NCI-H748 (cell line): ENCODE measurements around the gene SYNRG.

Experiments
- DNase-seq: peaks from one replicate; lab custom pipeline; 2025; ENCODE audit not compliant: unreplicated experiment; lab: John Stamatoyannopoulos, UW

Gene SYNRG

GRCh38 chr17:37476431-37477120 is 132.6 kb downstream of the SYNRG start:
- no peak for DNase-seq

GRCh38 chr17:37475731-37476420 is 133.3 kb downstream of the SYNRG start:
- DNase-seq = no peak

- no peak for DNase-seq
These were observed 139.0 kb downstream of the SYNRG start for GRCh38 chr17:37470181-37470580.

DNA sequence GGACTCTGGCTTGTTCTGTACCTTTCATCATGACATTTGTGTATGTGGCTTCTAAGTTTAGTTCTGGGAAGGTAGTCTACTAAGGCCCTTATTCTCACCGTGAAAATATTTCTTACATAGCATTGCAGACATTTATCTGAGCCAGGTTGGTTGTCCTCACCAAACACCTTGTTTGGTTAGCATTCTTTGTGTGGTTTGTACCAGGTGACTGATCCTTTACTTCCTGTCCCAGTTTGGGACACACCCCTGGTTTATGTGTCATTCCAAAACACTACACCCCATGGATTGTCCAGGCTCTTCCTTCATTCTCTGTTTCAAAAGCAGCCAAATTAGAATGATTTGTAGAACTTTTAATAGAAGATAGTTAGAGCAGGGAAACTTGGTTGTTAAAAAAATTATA is 142.7 kb downstream of the SYNRG start:
- DNase-seq = no peak

- no peak for DNase-seq
These were observed 144.1 kb downstream of the SYNRG start for GRCh38 chr17:37465069-37465616.
